Small intestine (tissue), 7 donors: Measurements from ENCODE around the gene RALGAPA1. TPM values are rescaled to one million over a fixed set of nuclear protein-coding genes. Genes with fewer than 3 reads are reported as not detected.

ENCODE experiments used
- DNase-seq, 2 donors: peaks; one replicate each; pipeline versions ENCODE4 v3.0.0 to v3.0.0-alpha.2; 2013
- FAIRE-seq: peaks from 2 replicates; lab custom pipeline; 2012; peaks lifted over from hg19 to GRCh38; lab: Jason Lieb, UNC
- H3K27ac ChIP-seq, 3 donors: one replicate each; pipeline ENCODE4 v1.5.1; 2013; ENCODE audit warnings: low read length in 2 of 3, mild to moderate bottlenecking in 2 of 3, control low read depth in 1 of 3, inconsistent platforms in 1 of 3, low read depth in 1 of 3, moderate library complexity in 1 of 3
- H3K27me3 ChIP-seq, 3 donors: one replicate each; pipeline ENCODE4 v1.6.1; 2013; ENCODE audit warnings: low read length in 3 of 3, inconsistent platforms in 1 of 3; ENCODE audit not compliant: control insufficient read depth in 3 of 3, insufficient read depth in 3 of 3
- H3K36me3 ChIP-seq, 3 donors: one replicate each; pipeline ENCODE4 v1.6.1; 2013; ENCODE audit warnings: low read length in 3 of 3, inconsistent platforms in 1 of 3, low read depth in 1 of 3, mild to moderate bottlenecking in 1 of 3, moderate library complexity in 1 of 3; ENCODE audit not compliant: control insufficient read depth in 3 of 3, insufficient read depth in 2 of 3
- H3K4me1 ChIP-seq, 3 donors: one replicate each; pipeline ENCODE4 v1.6.1; 2013; ENCODE audit warnings: low read length in 2 of 3, inconsistent platforms in 1 of 3, low read depth in 1 of 3, mild to moderate bottlenecking in 1 of 3, moderate library complexity in 1 of 3; ENCODE audit not compliant: control insufficient read depth in 3 of 3, insufficient read depth in 2 of 3
- H3K4me3 ChIP-seq, 3 donors: one replicate each; pipeline ENCODE4 v1.5.1; 2013; ENCODE audit warnings: low read length in 3 of 3, control low read depth in 1 of 3, inconsistent platforms in 1 of 3, low read depth in 1 of 3, mild to moderate bottlenecking in 1 of 3, moderate library complexity in 1 of 3
- H3K9me3 ChIP-seq, 2 donors: one replicate each; pipeline ENCODE4 v1.6.1; 2013; ENCODE audit warnings: low read depth in 1 of 2, low read length in 1 of 2; ENCODE audit not compliant: control insufficient read depth in 2 of 2, insufficient read depth in 1 of 2
- WGBS, 3 donors: extraction: QIAGEN DNeasy Blood & Tissue Kit; methylation state at CpG; one replicate each; pipeline ENCODE4 v1.1.7; 2013; 5-methylcytosine and 5-hydroxymethylcytosine counted together
- polyA plus RNA-seq, 4 donors: library from polyadenylated mRNA; stranded (reverse) in 3 of 4; unstranded in 1 of 4; fragments of 200-250 nt in 3 of 4; fragments of 120-200 nt in 1 of 4; gene quantifications; one replicate each; pipeline versions ENCODE4 v1.2.1 to v1.2.3, GENCODE V29; 2013
- donor health status: healthy with polysubstance abuse.
- donor health status: control.
- donor health status: control.
- donor health status: Bipolar disorder and iron deficiency.
- donor health status: healthy.

The RALGAPA1 gene
- polyA plus RNA-seq, 4 donors, result 9.6 to 27.6 (median 13.3) TPM

DNA sequence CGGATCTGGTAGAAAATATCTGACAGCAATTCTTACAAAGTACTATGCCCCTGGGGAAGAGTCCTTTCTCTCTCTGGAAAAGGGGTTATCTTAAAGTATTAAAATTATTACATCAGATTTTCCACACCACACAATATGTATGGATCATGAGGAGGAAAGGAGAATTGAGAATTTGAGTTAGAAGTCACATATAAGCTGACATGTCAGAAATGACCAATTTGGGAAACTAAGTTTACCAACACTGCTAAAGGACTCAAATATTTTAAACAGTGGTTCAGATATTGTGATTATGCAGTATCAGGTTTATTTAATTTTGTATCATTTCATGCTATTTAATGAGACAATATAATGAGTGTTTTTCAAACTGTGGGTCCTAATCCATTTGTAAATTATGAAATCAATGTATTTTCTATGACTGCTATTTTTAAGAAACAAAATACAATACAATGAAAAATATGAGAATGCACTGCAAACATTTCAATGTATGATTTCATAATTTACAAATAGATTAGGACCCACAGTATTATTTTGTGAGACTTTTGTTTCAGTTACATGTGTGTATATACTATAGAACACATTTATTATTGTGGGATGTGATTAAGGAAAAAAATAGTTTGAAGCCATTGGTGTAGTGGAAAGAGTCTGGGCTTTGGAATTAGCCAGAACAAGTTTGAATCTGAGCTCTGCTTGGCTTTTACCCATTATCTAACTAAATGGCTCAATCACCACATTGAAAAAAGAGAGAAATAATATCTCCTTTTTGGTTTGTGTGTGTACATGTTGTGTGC, 276.9 kb downstream of the RALGAPA1 start:
- Histone ChIP-seq H3K4me3 (no peak overlapping the region), H3K27ac (no peak overlapping the region), H3K4me1 (peaks cover 3 to 16% (median 8%) of the 10 kb centered on the region in 3 donors), H3K27me3 (peaks cover 2 to 46% (median 22%) of the 10 kb centered on the region in 3 donors), H3K9me3 (no peaks in the 10 kb centered on the region), H3K36me3 (no peaks in the 10 kb centered on the region)
- FAIRE-seq (no peak), DNase-seq (no peak)
- WGBS, 3 donors, result 80 to 89% (median 81%) methylated on average over 1 of the region's 1 CpG

DNA sequence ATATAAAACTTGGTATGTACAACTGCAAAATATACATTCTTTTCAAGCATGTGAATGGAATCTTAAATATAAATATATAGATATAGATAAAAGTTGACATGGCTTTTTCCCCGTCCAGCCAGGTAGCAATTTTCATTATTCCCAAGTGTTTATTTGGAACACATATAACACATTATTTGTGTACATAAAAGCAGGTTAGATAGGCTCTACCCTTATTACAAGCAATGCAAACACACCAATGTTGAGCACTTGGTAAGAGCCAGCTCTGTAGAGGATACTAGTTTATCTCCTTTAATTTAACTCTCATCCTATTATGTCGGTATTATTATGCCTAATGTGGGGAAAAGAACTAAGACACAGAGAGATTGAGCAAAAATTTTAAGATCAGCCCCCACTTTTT, 282.1 kb downstream of the RALGAPA1 start:
- Histone ChIP-seq H3K36me3 (no peaks in the 10 kb centered on the region), H3K4me3 (no peak overlapping the region), H3K27me3 (peaks cover 2 to 9% (median 4%) of the 10 kb centered on the region in 3 donors), H3K27ac (no peak overlapping the region), H3K9me3 (peaks cover 0 to 4% of the 10 kb centered on the region in 2 donors), H3K4me1 (no peaks in the 10 kb centered on the region)
- FAIRE-seq (no peak), DNase-seq (no peak)
- WGBS, 3 donors, result 74 to 83% (median 78%) methylated on average over 2 of the region's 2 CpGs

DNA sequence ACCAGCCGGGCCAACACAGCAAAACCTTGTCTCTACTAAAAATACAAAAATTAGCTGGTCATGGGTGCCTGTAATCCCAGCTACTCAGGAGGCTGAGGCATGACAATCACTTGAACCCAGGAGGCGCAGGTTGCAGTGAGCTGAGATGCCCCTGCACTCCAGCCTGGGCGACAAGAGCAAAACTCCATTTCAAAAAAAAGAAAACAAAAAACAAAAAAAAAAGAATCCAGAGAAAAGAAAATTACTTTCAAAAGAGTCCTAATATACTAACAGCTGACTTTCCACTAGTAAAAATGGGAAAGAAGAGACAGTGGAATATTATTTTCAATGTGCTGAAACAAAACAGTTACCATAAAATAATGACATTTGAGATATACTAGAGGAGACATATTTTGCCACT, 283.4 kb downstream of the RALGAPA1 start:
- FAIRE-seq, result no peak

DNA sequence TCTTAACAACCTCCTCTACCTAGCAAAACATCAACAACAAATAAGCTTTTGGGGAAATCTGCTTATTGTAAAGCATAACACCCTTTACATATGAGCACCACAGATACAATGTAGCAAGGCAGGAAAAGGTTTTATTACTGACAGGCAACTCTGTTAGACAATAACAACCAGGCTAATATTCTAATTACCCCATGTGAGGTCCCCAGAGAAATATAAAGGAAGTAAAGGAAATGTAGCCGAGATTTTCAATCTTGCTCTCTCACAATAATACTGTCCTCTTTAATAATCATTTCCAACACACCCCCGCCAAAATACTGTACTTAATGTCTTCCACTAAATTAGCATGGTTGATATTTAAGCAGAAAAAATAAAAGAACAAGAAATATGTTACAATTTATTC, 289.1 kb downstream of the RALGAPA1 start:
- Histone ChIP-seq H3K36me3 (no peaks in the 10 kb centered on the region), H3K4me1 (no peaks in the 10 kb centered on the region), H3K4me3 (no peak overlapping the region), H3K27me3 (no peaks in the 10 kb centered on the region), H3K27ac (no peak overlapping the region), H3K9me3 (no peaks in the 10 kb centered on the region)
- WGBS, 3 donors, result 60 to 75% (median 65%) methylated on average over 2 of the region's 2 CpGs
- DNase-seq, result no peak
- no peak for FAIRE-seq

More for the DNA sequence above, 283.4 kb downstream of the RALGAPA1 start:
- Histone ChIP-seq H3K9me3 (peaks cover 0 to 4% of the 10 kb centered on the region in 2 donors), H3K4me1 (no peaks in the 10 kb centered on the region), H3K27me3 (peaks cover 0 to 3% (median 3%) of the 10 kb centered on the region in 3 donors), H3K4me3 (no peak overlapping the region), H3K36me3 (no peaks in the 10 kb centered on the region), H3K27ac (no peak overlapping the region)
- DNase-seq, result no peak
- WGBS, 3 donors, result 90 to 92% (median 91%) methylated on average over 3 of the region's 3 CpGs

DNA sequence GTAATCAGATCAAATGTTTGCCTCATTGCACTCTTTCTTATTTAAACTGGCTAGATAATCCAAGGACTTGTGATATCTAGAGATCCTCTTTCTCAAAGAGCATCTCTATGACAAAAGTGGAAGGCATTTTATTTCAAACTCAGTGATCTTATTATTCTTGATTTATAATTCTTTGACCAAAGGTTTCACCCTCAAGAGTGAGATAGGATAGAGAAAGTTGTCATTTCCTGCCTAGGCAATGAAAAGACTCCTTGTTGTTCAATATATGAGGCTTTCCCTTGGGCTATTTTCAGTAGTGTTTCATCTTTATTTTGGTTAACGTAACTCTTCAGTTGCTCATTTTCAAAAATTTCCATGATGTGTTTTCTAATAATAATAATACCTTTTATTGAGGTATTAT, 293.2 kb downstream of the RALGAPA1 start:
- 80 to 92% (median 83%) methylated on average over 1 of the region's 1 CpG for WGBS, 3 donors
- Histone ChIP-seq H3K4me3 (no peak overlapping the region), H3K4me1 (no peaks in the 10 kb centered on the region), H3K36me3 (no peaks in the 10 kb centered on the region), H3K27me3 (peaks cover 0 to 3% (median 0%) of the 10 kb centered on the region in 3 donors), H3K9me3 (no peaks in the 10 kb centered on the region), H3K27ac (no peak overlapping the region)
- FAIRE-seq (no peak), DNase-seq (no peak)

DNA sequence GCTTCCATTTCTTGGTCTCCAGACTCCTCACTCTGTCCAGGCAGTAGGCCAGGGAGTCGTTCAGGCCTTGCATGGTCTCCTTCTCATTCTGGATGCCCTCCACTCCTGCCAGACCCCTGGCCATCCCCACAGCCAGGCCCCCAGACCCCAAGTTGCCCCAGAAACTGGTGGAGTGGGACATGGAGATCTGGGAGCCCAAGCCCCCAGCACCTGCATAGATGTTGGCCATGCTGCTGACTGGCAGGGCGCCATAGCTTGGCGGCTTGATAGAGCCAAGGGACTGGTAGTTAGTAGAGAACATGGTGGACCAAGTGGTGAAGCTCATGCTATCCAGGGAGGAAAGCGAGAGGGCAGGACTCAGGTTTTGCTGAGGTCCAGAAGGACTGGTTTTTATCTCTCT, 296.3 kb downstream of the RALGAPA1 start:
- peaks cover 0 to 3% (median 0%) of the 10 kb centered on the region in 3 donors for H3K27me3 ChIP-seq
- FAIRE-seq, result no peak
- H3K27ac ChIP-seq, result no peak overlapping the region
- 84 to 87% (median 86%) methylated on average over 4 of the region's 4 CpGs for WGBS, 3 donors
- H3K4me1 ChIP-seq, result no peaks in the 10 kb centered on the region
- no peak overlapping the region for H3K4me3 ChIP-seq
- DNase-seq, result no peak
- no peaks in the 10 kb centered on the region for H3K36me3 ChIP-seq
- no peaks in the 10 kb centered on the region for H3K9me3 ChIP-seq

DNA sequence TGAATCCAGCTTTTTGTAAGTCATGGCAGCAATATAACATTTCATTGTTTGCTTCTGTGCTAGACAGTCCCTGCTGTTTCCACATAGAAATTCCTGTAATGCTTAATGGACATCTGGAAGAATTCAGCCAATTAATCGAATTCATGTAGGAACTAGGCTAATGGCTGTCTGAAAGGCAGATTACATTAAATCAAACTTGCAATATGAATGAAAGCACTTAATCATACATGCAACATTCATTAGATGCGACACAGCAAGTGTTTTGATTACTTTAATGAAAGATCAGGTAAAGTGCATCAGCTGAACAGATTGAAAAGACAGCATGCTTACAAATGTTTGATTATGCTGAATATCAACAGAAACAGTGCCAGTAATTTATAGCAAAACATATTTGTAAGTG, 299.2 kb downstream of the RALGAPA1 start:
- peaks cover 0 to 3% (median 0%) of the 10 kb centered on the region in 3 donors for H3K27me3 ChIP-seq
- 78 to 88% (median 82%) methylated on average over 2 of the region's 2 CpGs for WGBS, 3 donors
- no peaks in the 10 kb centered on the region for H3K9me3 ChIP-seq
- no peak for DNase-seq
- H3K4me3 ChIP-seq, result no peak overlapping the region
- no peak overlapping the region for H3K27ac ChIP-seq
- H3K36me3 ChIP-seq, result no peaks in the 10 kb centered on the region
- no peaks in the 10 kb centered on the region for H3K4me1 ChIP-seq
- FAIRE-seq, result no peak

DNA sequence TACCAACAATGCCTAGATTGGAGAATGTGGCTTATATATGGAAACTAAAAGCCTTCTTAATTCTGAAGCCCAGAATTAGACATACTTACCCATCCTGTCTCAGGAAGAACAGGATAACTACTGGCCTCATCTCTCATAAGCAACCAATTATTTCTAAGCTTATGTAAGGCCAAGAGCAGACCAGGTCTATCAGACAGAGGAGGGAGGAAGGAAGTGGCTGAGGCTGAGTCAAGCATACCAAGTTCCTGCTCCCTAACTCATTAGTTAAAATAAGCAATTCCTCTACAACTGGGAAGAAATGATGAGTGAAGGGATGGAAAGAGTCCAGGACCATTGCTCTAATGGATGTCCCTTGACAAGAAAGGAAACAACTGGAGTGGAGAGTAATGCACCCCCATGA, 302.2 kb downstream of the RALGAPA1 start:
- FAIRE-seq, result no peak
- no peaks in the 10 kb centered on the region for H3K36me3 ChIP-seq
- H3K9me3 ChIP-seq, result no peaks in the 10 kb centered on the region
- no peaks in the 10 kb centered on the region for H3K4me1 ChIP-seq
- peaks cover 0 to 3% (median 0%) of the 10 kb centered on the region in 3 donors for H3K27me3 ChIP-seq
- H3K27ac ChIP-seq, result no peak overlapping the region
- DNase-seq, result no peak
- H3K4me3 ChIP-seq, result no peak overlapping the region
